Panc1 (cell line): Measurements from ENCODE around the gene NEURL1B. TPM values are rescaled to one million over a fixed set of nuclear protein-coding genes. Genes with fewer than 3 reads are reported as not detected.

ENCODE experiments used
- ATAC-seq: fragments of 200-7000 bp; cut with Tn5 transposase; 2 replicates; pipeline ENCODE4 v1.9.1; 2020; ENCODE audit warnings: mild to moderate bottlenecking, moderate library complexity
- BruUV-seq: library from RNA; stranded (reverse); fragments of 400-500 nt; replicated peaks from 2 replicates; lab custom pipeline; 2021; lab: Mats Ljungman, UMichigan
- CTCF ChIA-PET: fragments of 300-600 bp; sonication (Branson Sonifier 250); formaldehyde crosslinking; loops from one replicate; lab custom pipeline; 2022; ENCODE audit warnings: antibody characterized with exemption; lab: Charles Lee
- POLR2A ChIA-PET: fragments of 300-600 bp; sonication (Branson Sonifier 250); formaldehyde crosslinking; loops from one replicate; lab custom pipeline; 2022; ENCODE audit warnings: antibody characterized with exemption; lab: Charles Lee
- DNase-seq: peaks from one replicate; pipeline ENCODE4 v3.0.0-alpha.2; 2010; ENCODE audit warnings: low read depth, low spot score
- H3K27ac ChIP-seq: 2 replicates; pipeline ENCODE4 v1.5.1; 2011; ENCODE audit warnings: mild to moderate bottlenecking, low read length, inconsistent platforms
- H3K27me3 ChIP-seq: fragments of 200-500 bp; sonication (Bioruptor generic); 2 replicates; pipeline ENCODE4 v1.6.0; 2014; ENCODE audit warnings: low read length, inconsistent platforms; ENCODE audit not compliant: control insufficient read depth, insufficient read depth
- H3K36me3 ChIP-seq: fragments of 200-500 bp; sonication (Bioruptor generic); 2 replicates; pipeline ENCODE4 v1.5.1; 2014; ENCODE audit warnings: inconsistent platforms, mild to moderate bottlenecking, low read length, moderate library complexity; ENCODE audit not compliant: control insufficient read depth, insufficient read depth
- H3K4me1 ChIP-seq: 2 replicates; pipeline ENCODE4 v1.5.1; 2011; ENCODE audit warnings: inconsistent platforms, mild to moderate bottlenecking, low read length, moderate library complexity; ENCODE audit not compliant: control insufficient read depth, insufficient read depth
- H3K4me3 ChIP-seq, 2 experiments: 2 replicates each; pipeline ENCODE4 v1.5.1; 2011 to 2012; ENCODE audit warnings: low read depth in 2 of 2, low read length in 2 of 2, mild to moderate bottlenecking in 2 of 2, inconsistent platforms in 1 of 2, moderate library complexity in 1 of 2
- H3K9me3 ChIP-seq: fragments of 200-500 bp; sonication (Bioruptor generic); 2 replicates; pipeline ENCODE4 v1.5.1; 2014; ENCODE audit warnings: low read depth, mild to moderate bottlenecking, inconsistent platforms, low read length, moderate library complexity; ENCODE audit not compliant: control insufficient read depth, insufficient read depth
- CTCF ChIP-seq: fragments of 450-650 bp; IDR thresholded peaks from 2 replicates; pipeline ENCODE4 v1.5.1; 2017; ENCODE audit warnings: mild to moderate bottlenecking
- POLR2AphosphoS5 ChIP-seq: IDR thresholded peaks from 2 replicates; pipeline ENCODE4 v1.6.1; 2012; ENCODE audit warnings: mild to moderate bottlenecking, low read depth, low read length, moderate library complexity
- REST ChIP-seq, 2 experiments: IDR thresholded peaks; 2 replicates each; pipeline ENCODE4 v1.6.1; 2011 to 2012; ENCODE audit warnings: low read depth in 2 of 2, control low read depth in 1 of 2, low read length in 1 of 2, mild to moderate bottlenecking in 1 of 2, moderate library complexity in 1 of 2; ENCODE audit not compliant: insufficient read depth in 1 of 2
- SIN3A ChIP-seq: IDR thresholded peaks from 2 replicates; pipeline ENCODE4 v1.6.1; 2012; ENCODE audit warnings: low read depth, mild to moderate bottlenecking, low read length, moderate library complexity, borderline replicate concordance; ENCODE audit not compliant: insufficient read depth
- TCF7L2 ChIP-seq: IDR thresholded peaks from 2 replicates; pipeline ENCODE4 v1.6.1; 2011; ENCODE audit warnings: mild to moderate bottlenecking, low read depth, low read length, inconsistent platforms
- in situ Hi-C: cut with HindIII; loops from 2 replicates; pipeline ENCODE4 v1.10.0; 2016; ENCODE audit warnings: low sequenced_read_pairs, low pct_unique_long_range_greater_than_20kb
- intact Hi-C: fragments of 100-400 bp; cut with micrococcal nuclease; formaldehyde crosslinking; loops from one replicate; pipeline ENCODE4 v1.10.0; 2022; ENCODE audit not compliant: unreplicated experiment
- total RNA-seq: library from RNA; stranded (reverse); gene quantifications from one replicate; pipeline ENCODE4 v1.2.1, GENCODE V29; 2021; ENCODE audit not compliant: unreplicated experiment

Gene NEURL1B
- total RNA-seq, 1 experiment from 2014 or later: 5.3 TPM

- DNase-seq (no peak), ATAC-seq (no peak)
- no peaks in the 10 kb centered on the region for H3K27me3 ChIP-seq
- H3K4me1 ChIP-seq: peaks cover 6% of the 10 kb centered on the region
- ChIA-PET CTCF (no interaction called here), POLR2A (no interaction called here)
- no TSS peak for BruUV-seq
- H3K27ac ChIP-seq: no peak overlapping the region
- H3K9me3 ChIP-seq: no peaks in the 10 kb centered on the region
- no peak overlapping the region for H3K4me3 ChIP-seq
- in situ Hi-C loops (no loop called here), intact Hi-C loops (no loop called here)
- TF ChIP-seq REST (IDR thresholded peaks at IDR 0.05; ENCODE audit: insufficient read depth in 1 of 2, low read depth in 2 of 2, low read length in 1 of 2) (no peak), TCF7L2 (no peak), CTCF (no peak), POLR2AphosphoS5 (no peak), SIN3A (no peak)
- H3K36me3 ChIP-seq: no peaks in the 10 kb centered on the region
These were observed 4.6 kb upstream of the NEURL1B start for GRCh38 chr5:172636279-172637050.

- ChIA-PET POLR2A (no interaction called here), CTCF (no interaction called here)
- Histone ChIP-seq H3K4me3 (no peak overlapping the region), H3K4me1 (peaks cover 6% of the 10 kb centered on the region), H3K27ac (no peak overlapping the region), H3K9me3 (no peaks in the 10 kb centered on the region), H3K27me3 (peaks cover under 1% of the 10 kb centered on the region; the same call in 1 of the 2 replicates), H3K36me3 (no peaks in the 10 kb centered on the region)
- no peak for ATAC-seq
- in situ Hi-C loops: no loop called here
- intact Hi-C loops: no loop called here
- TF ChIP-seq REST (IDR thresholded peaks at IDR 0.05; ENCODE audit: insufficient read depth in 1 of 2, low read depth in 2 of 2, low read length in 1 of 2): no peak
- TF ChIP-seq POLR2AphosphoS5: no peak
- TF ChIP-seq CTCF: no peak
- TF ChIP-seq TCF7L2: no peak
- TF ChIP-seq SIN3A: no peak
- BruUV-seq: no TSS peak
- no peak for DNase-seq
These were observed 3.9 kb upstream of the NEURL1B start for GRCh38 chr5:172637110-172637580.
